T-helper 22 cell (primary cell): ENCODE results near the gene JAGN1.
"Not testable (repeated sequence)": the region's sequence is repeated elsewhere in the genome, so short reads cannot be mapped to it uniquely, and the experiment has no call there.

Experiments used
- DNase-seq: peaks from one replicate; pipeline ENCODE4 v3.0.0-alpha.2; 2020; ENCODE audit warnings: low read depth

Gene JAGN1

GRCh38 chr3:9890249-9891071 lies at the start of gene JAGN1:
JAGN1 (plus strand) TSS chr3:9890610; CDS start chr3:9890723, 113 bp downstream.
- peak; percentile 82 for DNase-seq

GRCh38 chr3:9841015-9841414 lies 49.4 kb upstream of the JAGN1 start:
- DNase-seq: no peak

GRCh38 chr3:9843715-9844438 lies 46.5 kb upstream of the JAGN1 start, which contains the start of gene RPUSD3:
RPUSD3 (minus strand) TSS chr3:9844008; CDS start chr3:9843990, 18 bp downstream.
- peak; percentile 91 for DNase-seq

- DNase-seq: no peak
Measured at GRCh38 chr3:9846231-9846630, 44.2 kb upstream of the JAGN1 start.

GRCh38 chr3:9846931-9847488 lies 43.4 kb upstream of the JAGN1 start:
- no peak for DNase-seq

- DNase-seq: not testable (repeated sequence)
Measured at GRCh38 chr3:9847870-9848269, 42.5 kb upstream of the JAGN1 start.

GRCh38 chr3:9848860-9849259 lies 41.5 kb upstream of the JAGN1 start:
- DNase-seq: not testable (repeated sequence)

- not testable (repeated sequence) for DNase-seq
Measured at GRCh38 chr3:9851383-9851782, 39.0 kb upstream of the JAGN1 start.

GRCh38 chr3:9851926-9852325 lies 38.5 kb upstream of the JAGN1 start:
- DNase-seq: not testable (repeated sequence)

GRCh38 chr3:9852528-9852927 lies 37.9 kb upstream of the JAGN1 start:
- DNase-seq: no peak

GRCh38 chr3:9854291-9854940 lies 36.0 kb upstream of the JAGN1 start:
- DNase-seq: not testable (repeated sequence)

GRCh38 chr3:9855594-9855993 lies 34.8 kb upstream of the JAGN1 start:
- no peak for DNase-seq

GRCh38 chr3:9859530-9860025 lies 30.8 kb upstream of the JAGN1 start:
- no peak for DNase-seq

- no peak for DNase-seq
Measured at GRCh38 chr3:9861201-9861600, 29.2 kb upstream of the JAGN1 start.

GRCh38 chr3:9861626-9862130 lies 28.7 kb upstream of the JAGN1 start:
- no peak for DNase-seq

GRCh38 chr3:9862391-9863057 lies 27.9 kb upstream of the JAGN1 start:
- no peak for DNase-seq

- no peak for DNase-seq
Measured at GRCh38 chr3:9863058-9863772, 27.2 kb upstream of the JAGN1 start.

GRCh38 chr3:9864200-9864927 lies 26.0 kb upstream of the JAGN1 start:
- DNase-seq: no peak

GRCh38 chr3:9865125-9865637 lies 25.2 kb upstream of the JAGN1 start:
- not testable (repeated sequence) for DNase-seq

GRCh38 chr3:9866639-9867038 lies 23.8 kb upstream of the JAGN1 start:
- no peak for DNase-seq
